HUDEP-2 (cell line): ENCODE measurements around the gene FDCSP.
"Not testable (repeated sequence)": the region's sequence is repeated elsewhere in the genome, so short reads cannot be mapped to it uniquely, and the experiment has no call there.

Experiments
- DNase-seq, 76 experiments: peaks; one replicate each; lab custom pipeline; 2025; ENCODE audit not compliant: unreplicated experiment in 76 of 76; lab: John Stamatoyannopoulos, UW

The FDCSP gene

DNA sequence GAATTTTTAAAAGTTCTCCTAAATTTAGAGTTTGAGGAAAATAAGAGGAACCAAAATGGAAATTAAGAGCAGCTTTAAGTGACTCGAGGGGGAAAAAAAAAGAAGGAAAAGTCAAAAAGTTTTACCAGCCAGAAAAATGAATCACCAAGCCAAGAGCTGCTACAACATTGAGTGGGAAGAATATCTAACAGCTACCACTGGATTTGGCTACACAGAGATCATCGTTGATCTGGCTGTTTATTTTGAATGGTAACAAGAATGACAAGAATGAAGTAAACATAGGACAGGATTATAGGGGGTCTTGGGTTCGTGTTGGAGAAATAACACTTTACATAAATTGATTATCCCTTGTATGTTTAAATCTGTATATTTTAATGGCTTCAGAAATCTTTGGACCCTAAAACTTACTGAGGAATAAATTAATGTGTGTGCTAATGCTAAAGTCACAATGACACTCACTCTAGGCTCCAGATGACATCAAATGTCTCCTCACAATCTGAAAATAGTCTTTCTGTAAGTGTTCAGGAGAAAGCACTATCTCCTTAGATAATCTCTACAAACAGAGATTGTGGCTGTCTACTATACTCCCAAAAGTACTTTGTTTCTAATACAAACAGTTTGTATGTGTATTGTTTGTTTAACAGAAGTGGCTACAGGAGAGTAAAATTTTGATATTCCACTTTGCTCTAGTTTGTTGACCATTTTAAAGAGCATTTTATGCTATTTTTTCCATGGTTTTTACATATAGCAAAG is 13.4 kb downstream of the FDCSP start:
- no peak for DNase-seq

DNA sequence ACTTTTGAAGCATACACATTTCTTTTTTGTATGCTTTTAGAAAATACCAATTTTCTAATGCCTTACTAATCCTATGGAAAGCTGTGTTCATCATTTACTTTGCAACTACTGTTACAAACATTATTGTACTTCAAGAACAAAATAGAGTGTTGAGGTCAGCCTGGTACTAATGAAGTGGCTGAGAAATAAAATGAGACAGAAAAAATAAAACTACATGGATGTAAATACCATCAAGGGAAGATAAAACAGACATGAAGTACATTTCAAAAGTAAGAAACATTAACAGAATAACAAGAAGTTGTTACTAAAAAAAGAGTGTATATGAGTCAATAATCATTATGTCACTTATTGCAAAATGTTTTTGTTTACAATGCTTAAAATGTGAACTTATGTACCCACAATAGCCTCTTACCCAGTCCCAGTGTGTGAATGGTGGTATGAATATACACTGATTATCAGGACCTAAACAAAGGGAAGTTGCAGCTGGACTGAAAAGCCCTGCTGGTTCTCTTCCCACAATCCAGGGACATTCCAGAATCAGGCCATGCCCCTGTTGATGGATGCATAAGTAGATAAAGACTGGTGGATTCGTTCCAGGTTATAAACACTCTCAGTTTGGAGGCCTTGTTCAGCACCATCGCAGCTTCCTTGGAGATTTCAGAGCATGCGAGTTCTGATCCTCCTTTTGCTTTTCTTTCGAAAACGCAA is 14.1 kb downstream of the FDCSP start:
- no peak for DNase-seq

DNA sequence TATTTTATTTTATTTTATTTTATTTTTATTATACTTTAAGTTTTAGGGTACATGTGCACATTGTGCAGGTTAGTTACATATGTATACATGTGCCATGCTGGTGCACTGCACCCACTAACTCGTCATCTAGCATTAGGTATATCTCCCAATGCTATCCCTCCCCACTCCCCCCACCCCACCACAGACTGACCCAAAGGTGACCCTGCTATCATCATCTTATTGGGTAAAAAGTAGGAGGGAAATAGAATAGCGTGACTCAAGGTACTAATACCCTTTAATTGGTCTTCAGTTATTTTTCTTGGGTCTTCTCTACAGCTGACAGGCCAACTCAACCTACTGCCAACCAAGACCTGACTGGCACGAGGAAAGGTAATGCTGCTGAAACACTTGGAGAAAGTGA is 16.4 kb downstream of the FDCSP start, which contains the start of gene CSN3:
CSN3 (plus strand) TSS at position 301 of the 400 bp plus-strand sequence. CDS start 2,223 bp downstream, outside the sequence.
- not testable (repeated sequence) for DNase-seq

DNA sequence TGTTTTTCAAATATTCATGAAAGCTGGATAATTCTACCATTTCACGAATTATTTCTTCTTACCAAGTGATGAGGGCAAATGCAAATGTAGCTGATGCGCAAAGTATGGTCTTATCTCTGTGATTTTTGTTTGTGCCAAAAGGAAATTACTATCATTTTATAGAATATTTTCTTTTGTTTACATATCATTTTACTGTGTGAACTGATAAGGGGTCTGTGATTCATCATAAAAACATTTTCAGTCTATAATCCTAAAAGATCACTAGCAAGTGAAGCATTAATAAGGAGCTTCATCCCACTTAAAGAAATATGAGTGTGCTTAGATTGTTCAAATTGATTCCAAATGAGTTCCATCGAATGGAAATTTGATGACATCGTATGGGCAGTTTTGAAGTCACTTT is 17.2 kb downstream of the FDCSP start:
- DNase-seq = no peak

DNA sequence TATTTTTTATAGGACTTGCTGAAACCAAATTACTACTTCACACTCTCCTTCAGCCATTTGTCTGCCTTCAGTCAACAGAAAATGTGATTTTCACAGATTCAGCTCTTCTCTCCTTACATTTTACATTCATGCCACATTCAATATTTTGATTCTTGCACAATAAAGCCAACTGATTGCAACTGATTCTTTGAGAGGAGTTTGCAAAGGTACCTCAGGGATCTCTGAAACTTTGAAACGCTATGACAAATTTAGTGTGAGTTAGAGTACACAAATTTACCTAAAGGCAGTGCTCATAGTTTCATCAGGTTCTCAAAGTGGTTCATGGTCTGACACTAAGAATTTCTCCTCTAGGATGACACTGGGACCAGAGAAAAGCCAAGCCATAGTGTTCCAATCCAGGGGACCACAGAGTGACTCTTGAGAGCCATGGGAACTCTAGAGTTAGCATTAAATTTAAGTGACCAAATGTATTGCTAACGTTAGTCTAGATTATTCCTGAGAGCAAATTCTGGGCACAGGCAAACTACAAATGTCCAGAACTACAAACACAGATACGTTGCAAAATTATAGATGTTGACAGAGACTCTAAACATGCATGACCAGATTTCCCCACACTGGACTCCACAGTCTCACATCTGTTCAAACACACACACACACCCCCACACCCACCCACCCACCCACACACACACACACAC is 25.5 kb downstream of the FDCSP start:
- DNase-seq = no peak

DNA sequence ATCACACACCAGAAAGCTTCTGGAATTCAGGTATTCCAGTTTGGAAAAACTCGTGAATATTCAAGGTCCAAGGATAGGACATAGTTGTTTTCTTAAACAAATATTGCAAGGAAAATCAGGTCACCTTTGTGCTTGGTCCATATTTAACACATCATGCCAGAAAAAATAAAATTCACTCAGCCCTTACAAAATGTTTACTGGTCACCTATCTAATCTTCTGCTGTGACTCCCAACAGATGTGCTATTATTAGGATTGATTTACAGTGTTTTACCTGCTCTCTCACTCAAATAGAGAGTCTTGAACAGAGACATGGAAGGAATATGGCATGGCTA is 26.0 kb downstream of the FDCSP start:
- no peak for DNase-seq

DNA sequence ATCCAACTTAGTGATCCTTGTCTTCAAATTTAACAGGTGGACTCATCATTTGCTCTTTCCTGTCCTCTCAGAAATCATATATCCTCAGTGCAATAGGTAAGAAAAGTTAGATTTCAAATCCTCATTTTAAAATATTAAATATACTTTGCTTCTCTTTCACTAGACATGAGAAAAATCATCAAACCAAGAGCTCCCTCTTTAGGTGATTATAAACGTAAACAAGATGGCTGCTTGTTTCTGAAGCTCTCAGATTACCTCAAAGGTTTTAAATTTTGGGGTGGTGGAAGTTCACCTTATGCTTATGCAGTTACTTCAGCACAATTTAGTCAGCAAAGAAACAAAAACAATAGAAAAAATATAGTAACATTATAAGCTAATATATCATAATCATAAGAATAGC is 43.8 kb downstream of the FDCSP start:
- DNase-seq = no peak

DNA sequence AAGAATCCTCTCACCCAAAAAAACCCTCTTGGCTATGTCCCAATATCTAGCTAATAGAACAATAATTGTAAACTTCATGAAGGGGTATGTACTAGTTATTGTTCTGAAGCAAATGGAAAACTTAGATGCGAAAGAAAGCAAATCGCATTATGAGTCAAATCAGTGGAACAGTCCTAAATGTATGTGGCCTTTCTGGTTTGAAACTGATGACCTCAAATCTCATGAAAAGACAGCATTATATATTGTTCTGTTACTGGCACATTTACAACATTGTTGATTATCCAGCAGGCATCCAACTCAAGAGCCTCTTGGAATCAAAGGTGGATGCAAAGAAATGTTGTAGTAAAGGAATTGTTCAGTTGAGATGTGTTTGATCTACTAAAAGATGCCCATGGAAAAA is 51.2 kb downstream of the FDCSP start:
- DNase-seq = no peak

DNA sequence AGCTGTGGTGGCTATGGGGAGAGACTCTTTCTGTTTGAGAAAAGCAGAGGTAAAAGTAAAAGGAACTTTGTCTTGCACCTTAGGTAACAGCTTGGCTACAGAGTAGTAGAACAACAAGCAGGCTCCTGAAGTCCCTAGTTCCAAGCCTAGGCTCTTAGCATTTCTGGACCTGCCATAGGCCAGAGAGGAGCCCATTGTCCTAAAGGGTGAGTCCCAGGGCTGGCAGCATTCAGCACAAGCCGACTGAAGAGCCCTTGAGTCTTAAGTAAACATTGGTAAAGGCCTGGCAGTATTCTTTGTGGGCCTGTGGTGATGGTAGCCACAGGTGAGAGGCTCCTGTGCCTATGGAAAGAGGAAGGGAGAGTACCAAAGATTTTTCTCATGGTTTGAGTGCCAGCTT is 54.6 kb downstream of the FDCSP start:
- DNase-seq = no peak
